ENCODE data around the gene LYPD6B. TPM values are rescaled to one million over a fixed set of nuclear protein-coding genes. Genes with fewer than 3 reads are reported as not detected.
A peak's percentile ranks its signal among the peaks of the same experiment; 100 is the strongest.

The LYPD6B gene
- total RNA-seq (2021) (not detected in 2 replicates), Bru-seq, nascent RNA (percentile 14 among the genes with signal in this experiment), BruChase-seq, experiment 1, labeled RNA remaining after a 2-hour chase (percentile 16 among the genes with signal in this experiment), BruChase-seq, experiment 2, labeled RNA remaining after a 6-hour chase (percentile 11 among the genes with signal in this experiment)
- long read RNA-seq, result 0 reads

GRCh38 chr2:149038442-149039212, at the start of gene LYPD6B:
Gene LYPD6B, plus strand, starts transcription at chr2:149038699. Its CDS starts 92,250 bp downstream, at chr2:149130949.
- Histone ChIP-seq H3K4me3 (ENCODE audit: low read depth, low read length, poor library complexity, severe bottlenecking) (peak within 1 kb of the TSS; percentile 41), H3K9me3 (ENCODE audit: low read depth, low read length, poor library complexity, severe bottlenecking) (no peaks in the 10 kb centered on the region), H3K36me3 (ENCODE audit: insufficient read depth, low read length, poor library complexity, severe bottlenecking) (no peaks in the 10 kb centered on the region), H3K4me1 (ENCODE audit: insufficient read depth, low read length, poor library complexity, severe bottlenecking) (no peaks in the 10 kb centered on the region), H3K27me3 (replicated peaks; ENCODE audit: insufficient read depth, low read depth, low read length, poor library complexity) (peaks cover 20% of the 10 kb centered on the region), H3K27ac (ENCODE audit: low read depth, low read length, poor library complexity, severe bottlenecking) (no peak within 1 kb of the TSS)
- intact Hi-C loops (cut with micrococcal nuclease; ENCODE audit: unreplicated experiment), result no loop called here
- TF ChIP-seq CTCF (conservative IDR thresholded peaks at IDR 0.05; ENCODE audit: low read depth, low read length), result no peak
- peak; percentile 52 for TF ChIP-seq EZH2 (IDR thresholded peaks at IDR 0.05; ENCODE audit: borderline replicate concordance, low read depth, low read length, poor library complexity, severe bottlenecking)
- POLR2A ChIA-PET (ENCODE audit: low non-redundant PET), result no interaction called here
- peak; percentile 14 for DNase-seq (ENCODE audit: low spot score)
- no TSS peak for BruUV-seq (replicated peaks)
- CTCF ChIA-PET, result interaction anchor here (0.6 kb wide), 1 partner anchor 433 kb away, joined by 3 read pairs; no protein-coding TSS in a partner anchor

GRCh38 chr2:148989882-148990493, 48.5 kb upstream of the LYPD6B start:
- H3K4me1 ChIP-seq (ENCODE audit: insufficient read depth, low read length, poor library complexity, severe bottlenecking), result no peaks in the 10 kb centered on the region
- H3K36me3 ChIP-seq (ENCODE audit: insufficient read depth, low read length, poor library complexity, severe bottlenecking), result no peaks in the 10 kb centered on the region
- POLR2A ChIA-PET (ENCODE audit: low non-redundant PET), result no interaction called here
- no peak overlapping the region for H3K4me3 ChIP-seq (ENCODE audit: low read depth, low read length, poor library complexity, severe bottlenecking)
- H3K27ac ChIP-seq (ENCODE audit: low read depth, low read length, poor library complexity, severe bottlenecking), result no peak overlapping the region
- intact Hi-C loops (cut with micrococcal nuclease; ENCODE audit: unreplicated experiment), result loop anchor here (2.0 to 10.0 kb wide), 6 partner anchors 63 to 1053 kb away; no protein-coding TSS in a partner anchor
- peak; percentile 80 for DNase-seq (ENCODE audit: low spot score)
- CTCF ChIA-PET, result no interaction called here
- no peaks in the 10 kb centered on the region for H3K27me3 ChIP-seq (replicated peaks; ENCODE audit: insufficient read depth, low read depth, low read length, poor library complexity)
- H3K9me3 ChIP-seq (ENCODE audit: low read depth, low read length, poor library complexity, severe bottlenecking), result no peaks in the 10 kb centered on the region
- no TSS peak for BruUV-seq (replicated peaks)
- TF ChIP-seq EZH2 (IDR thresholded peaks at IDR 0.05; ENCODE audit: borderline replicate concordance, low read depth, low read length, poor library complexity, severe bottlenecking), result no peak
- TF ChIP-seq CTCF (conservative IDR thresholded peaks at IDR 0.05; ENCODE audit: low read depth, low read length), result peak; percentile 73

- ChIA-PET POLR2A (ENCODE audit: low non-redundant PET) (no interaction called here), CTCF (no interaction called here)
- intact Hi-C loops (cut with micrococcal nuclease; ENCODE audit: unreplicated experiment), result loop anchor here (2.0 to 5.0 kb wide), 5 partner anchors 64 to 1054 kb away; no protein-coding TSS in a partner anchor
- Histone ChIP-seq H3K36me3 (ENCODE audit: insufficient read depth, low read length, poor library complexity, severe bottlenecking) (no peaks in the 10 kb centered on the region), H3K27ac (ENCODE audit: low read depth, low read length, poor library complexity, severe bottlenecking) (no peak overlapping the region), H3K9me3 (ENCODE audit: low read depth, low read length, poor library complexity, severe bottlenecking) (no peaks in the 10 kb centered on the region), H3K4me1 (ENCODE audit: insufficient read depth, low read length, poor library complexity, severe bottlenecking) (no peaks in the 10 kb centered on the region), H3K4me3 (ENCODE audit: low read depth, low read length, poor library complexity, severe bottlenecking) (no peak overlapping the region), H3K27me3 (replicated peaks; ENCODE audit: insufficient read depth, low read depth, low read length, poor library complexity) (no peaks in the 10 kb centered on the region)
- DNase-seq (ENCODE audit: low spot score), result no peak
- BruUV-seq (replicated peaks), result no TSS peak
- TF ChIP-seq CTCF (conservative IDR thresholded peaks at IDR 0.05; ENCODE audit: low read depth, low read length), result no peak
- no peak for TF ChIP-seq EZH2 (IDR thresholded peaks at IDR 0.05; ENCODE audit: borderline replicate concordance, low read depth, low read length, poor library complexity, severe bottlenecking)
These were observed 47.5 kb upstream of the LYPD6B start for GRCh38 chr2:148990968-148991367.

Data from A673 (cell line).